Thymus (tissue), 11 donors: Measurements from ENCODE around the gene CD70. TPM values are rescaled to one million over a fixed set of nuclear protein-coding genes. Genes with fewer than 3 reads are reported as not detected.

Experiments used
- DNase-seq, 9 donors: peaks; one replicate each; pipeline ENCODE4 v3.0.0-alpha.2; 2013; ENCODE audit warnings: low spot score in 9 of 9, low read depth in 6 of 9, missing footprints in 1 of 9
- H3K27ac ChIP-seq, 2 donors: one replicate each; pipeline ENCODE4 v1.5.1; 2013; ENCODE audit warnings: control low read depth in 1 of 2, low read depth in 1 of 2, low read length in 1 of 2, mild to moderate bottlenecking in 1 of 2, moderate library complexity in 1 of 2
- H3K27me3 ChIP-seq, 2 donors: one replicate each; pipeline ENCODE4 v1.5.1; 2013; ENCODE audit warnings: low read length in 1 of 2; ENCODE audit not compliant: control insufficient read depth in 2 of 2, insufficient read depth in 1 of 2
- H3K36me3 ChIP-seq, 2 donors: one replicate each; pipeline ENCODE4 v1.5.1; 2013; ENCODE audit warnings: low read length in 1 of 2, mild to moderate bottlenecking in 1 of 2, moderate library complexity in 1 of 2; ENCODE audit not compliant: control insufficient read depth in 2 of 2, insufficient read depth in 2 of 2
- H3K4me1 ChIP-seq, 2 donors: one replicate each; pipeline ENCODE4 v1.5.1; 2013; ENCODE audit warnings: low read length in 2 of 2; ENCODE audit not compliant: control insufficient read depth in 2 of 2, insufficient read depth in 2 of 2
- H3K4me3 ChIP-seq, 2 donors: one replicate each; pipeline ENCODE4 v1.5.1; 2013; ENCODE audit warnings: low read length in 2 of 2, control low read depth in 1 of 2, mild to moderate bottlenecking in 1 of 2
- H3K9me3 ChIP-seq, 2 donors: one replicate each; pipeline ENCODE4 v1.5.1; 2013; ENCODE audit warnings: low read length in 1 of 2, mild to moderate bottlenecking in 1 of 2; ENCODE audit not compliant: control insufficient read depth in 2 of 2, insufficient read depth in 1 of 2
- whole genome bisulfite sequencing: extraction: QIAGEN DNeasy Blood & Tissue Kit; methylation state at CpG from one replicate; pipeline ENCODE4 v1.1.7; 2013; 5-methylcytosine and 5-hydroxymethylcytosine counted together
- polyA plus RNA-seq: library from polyadenylated mRNA; stranded (reverse); fragments of 200-250 nt; gene quantifications from one replicate; pipeline ENCODE4 v1.2.3, GENCODE V29; 2013
- total RNA-seq: library from RNA; stranded (reverse); fragments of 120-200 nt; gene quantifications from one replicate; pipeline ENCODE4 v1.2.4, GENCODE V29; 2013
- donor health status: healthy.

The CD70 gene
- total and polyA plus RNA-seq, 2 donors, result 4.0 to 11.1 TPM

GRCh38 chr19:6540918-6541689 is 49.8 kb downstream of the CD70 start:
- H3K27ac ChIP-seq, result no peak overlapping the region
- H3K9me3 ChIP-seq, result peaks cover 0 to 14% of the 10 kb centered on the region in 2 donors
- H3K36me3 ChIP-seq, result no peaks in the 10 kb centered on the region
- no peak overlapping the region for H3K4me3 ChIP-seq
- 92% methylated on average over 13 of the region's 13 CpGs for WGBS
- DNase-seq, result no peak
- H3K4me1 ChIP-seq, result peaks cover 0 to 8% of the 10 kb centered on the region in 2 donors
- no peaks in the 10 kb centered on the region for H3K27me3 ChIP-seq

- Histone ChIP-seq H3K4me1 (peaks cover 0 to 11% of the 10 kb centered on the region in 2 donors), H3K27ac (no peak overlapping the region), H3K36me3 (no peaks in the 10 kb centered on the region), H3K27me3 (peaks cover 0 to 4% of the 10 kb centered on the region in 2 donors), H3K4me3 (no peak overlapping the region), H3K9me3 (peaks cover 0 to 8% of the 10 kb centered on the region in 2 donors)
- 92% methylated on average over 6 of the region's 6 CpGs for WGBS
- no peak for DNase-seq
Observed at GRCh38 chr19:6539514-6539913, 51.4 kb downstream of the CD70 start.

Other genes with a start within 250 kb of the CD70 start
- 69.1 TPM for gene CLPP, start 229.6 kb downstream of the CD70 start, total RNA-seq
- gene CLPP, start 229.6 kb downstream of the CD70 start, polyA plus RNA-seq, result 88.4 TPM
- 62.9 TPM for gene ALKBH7, start 218.4 kb downstream of the CD70 start, total RNA-seq
- gene ALKBH7, start 218.4 kb downstream of the CD70 start, polyA plus RNA-seq, result 66.5 TPM
- 0.90 TPM for gene PSPN, start 215.2 kb downstream of the CD70 start, total RNA-seq
- 1.0 TPM for gene PSPN, start 215.2 kb downstream of the CD70 start, polyA plus RNA-seq
- 37.9 TPM for gene GTF2F1, start 198.0 kb downstream of the CD70 start, total RNA-seq
- 41.5 TPM for gene GTF2F1, start 198.0 kb downstream of the CD70 start, polyA plus RNA-seq
- 49.9 TPM for gene KHSRP, start 166.3 kb downstream of the CD70 start, total RNA-seq
- gene KHSRP, start 166.3 kb downstream of the CD70 start, polyA plus RNA-seq, result 93.1 TPM
- gene SLC25A41, start 157.4 kb downstream of the CD70 start, total RNA-seq, result 0.05 TPM
- gene SLC25A41, start 157.4 kb downstream of the CD70 start, polyA plus RNA-seq, result 0.27 TPM
- 6.0 TPM for gene SLC25A23, start 131.4 kb downstream of the CD70 start, total RNA-seq
- 8.8 TPM for gene SLC25A23, start 131.4 kb downstream of the CD70 start, polyA plus RNA-seq
- gene CRB3, start 126.9 kb downstream of the CD70 start, total RNA-seq, result 1.1 TPM
- 7.0 TPM for gene CRB3, start 126.9 kb downstream of the CD70 start, polyA plus RNA-seq
- 6.8 TPM for gene DENND1C, start 109.4 kb downstream of the CD70 start, total RNA-seq
- 46.6 TPM for gene DENND1C, start 109.4 kb downstream of the CD70 start, polyA plus RNA-seq
- gene TUBB4A, start 88.8 kb downstream of the CD70 start, total RNA-seq, result 0.24 TPM
- 1.1 TPM for gene TUBB4A, start 88.8 kb downstream of the CD70 start, polyA plus RNA-seq
- 0.52 TPM for gene TNFSF9, start 60.1 kb downstream of the CD70 start, total RNA-seq
- gene TNFSF9, start 60.1 kb downstream of the CD70 start, polyA plus RNA-seq, result 2.9 TPM
- gene TNFSF14, start 79.0 kb upstream of the CD70 start, total RNA-seq, result 2.1 TPM
- 8.9 TPM for gene TNFSF14, start 79.0 kb upstream of the CD70 start, polyA plus RNA-seq
- 46.1 TPM for gene C3, start 129.5 kb upstream of the CD70 start, total RNA-seq
- gene C3, start 129.5 kb upstream of the CD70 start, polyA plus RNA-seq, result 311 TPM
- gene GPR108, start 146.4 kb upstream of the CD70 start, total RNA-seq, result 34.9 TPM
- gene GPR108, start 146.4 kb upstream of the CD70 start, polyA plus RNA-seq, result 106 TPM
- gene TRIP10, start 148.5 kb upstream of the CD70 start, total RNA-seq, result 11.2 TPM
- gene TRIP10, start 148.5 kb upstream of the CD70 start, polyA plus RNA-seq, result 52.2 TPM
- gene SH2D3A, start 176.3 kb upstream of the CD70 start, total RNA-seq, result 6.0 TPM
- gene SH2D3A, start 176.3 kb upstream of the CD70 start, polyA plus RNA-seq, result 18.8 TPM
- gene VAV1, start 181.6 kb upstream of the CD70 start, total RNA-seq, result 59.3 TPM
- gene VAV1, start 181.6 kb upstream of the CD70 start, polyA plus RNA-seq, result 42.2 TPM